Left ventricle myocardium inferior (tissue), 1 donor: ENCODE results near the gene FAM76A. TPM values are rescaled to one million over a fixed set of nuclear protein-coding genes. Genes with fewer than 3 reads are reported as not detected.
"Not testable (repeated sequence)": the region's sequence is repeated elsewhere in the genome, so short reads cannot be mapped to it uniquely, and the experiment has no call there.

Source experiments
- DNase-seq: peaks from one replicate; pipeline ENCODE4 v3.0.0-alpha.2; 2020
- H3K27ac ChIP-seq: fragments of 200-600 bp; replicated peaks from 2 replicates; pipeline ENCODE4 v1.8.0; 2021
- H3K27me3 ChIP-seq: fragments of 200-600 bp; 2 replicates; pipeline ENCODE4 v1.8.0; 2021; ENCODE audit warnings: low read depth
- H3K36me3 ChIP-seq: fragments of 200-600 bp; 2 replicates; pipeline ENCODE4 v1.8.0; 2021
- H3K4me1 ChIP-seq: fragments of 200-600 bp; 2 replicates; pipeline ENCODE4 v1.8.0; 2021
- H3K4me3 ChIP-seq: fragments of 200-600 bp; 2 replicates; pipeline ENCODE4 v1.8.0; 2021; ENCODE audit warnings: mild to moderate bottlenecking, moderate library complexity
- H3K9me3 ChIP-seq: fragments of 200-600 bp; replicated peaks from 2 replicates; pipeline ENCODE4 v1.8.0; 2021
- CTCF ChIP-seq: fragments of 200-600 bp; IDR thresholded peaks from 2 replicates; pipeline ENCODE4 v1.8.0; 2021; ENCODE audit warnings: antibody characterized with exemption, mild to moderate bottlenecking, borderline replicate concordance
- intact Hi-C: fragments of 100-400 bp; cut with micrococcal nuclease; formaldehyde crosslinking; loops from one replicate; pipeline ENCODE4 v1.11.0; 2022
- total RNA-seq: library from RNA; stranded (reverse); fragmentation: NEBNext Ultra II Directional; extraction: Animal tissue kit (Norgen Biotek cat#: 25700); gene quantifications from one replicate; pipeline ENCODE4 v1.2.1, GENCODE V29; 2021
- donor health status: DM: no; HTN: yes; CAD: no; lungs with severe emphysema.

The FAM76A gene
- total RNA-seq, 1 donor from 2014 or later = 9.9 TPM

- intact Hi-C loops = no loop called here
- Histone ChIP-seq H3K4me1 (peaks cover 2% of the 10 kb centered on the region), H3K4me3 (no peak overlapping the region), H3K27me3 (no peaks in the 10 kb centered on the region), H3K9me3 (peaks cover 24% of the 10 kb centered on the region), H3K36me3 (no peaks in the 10 kb centered on the region), H3K27ac (no peak overlapping the region)
- no peak for TF ChIP-seq CTCF
- no peak for DNase-seq
Measured at GRCh38 chr1:27684176-27684575, 41.6 kb upstream of the FAM76A start.

DNA sequence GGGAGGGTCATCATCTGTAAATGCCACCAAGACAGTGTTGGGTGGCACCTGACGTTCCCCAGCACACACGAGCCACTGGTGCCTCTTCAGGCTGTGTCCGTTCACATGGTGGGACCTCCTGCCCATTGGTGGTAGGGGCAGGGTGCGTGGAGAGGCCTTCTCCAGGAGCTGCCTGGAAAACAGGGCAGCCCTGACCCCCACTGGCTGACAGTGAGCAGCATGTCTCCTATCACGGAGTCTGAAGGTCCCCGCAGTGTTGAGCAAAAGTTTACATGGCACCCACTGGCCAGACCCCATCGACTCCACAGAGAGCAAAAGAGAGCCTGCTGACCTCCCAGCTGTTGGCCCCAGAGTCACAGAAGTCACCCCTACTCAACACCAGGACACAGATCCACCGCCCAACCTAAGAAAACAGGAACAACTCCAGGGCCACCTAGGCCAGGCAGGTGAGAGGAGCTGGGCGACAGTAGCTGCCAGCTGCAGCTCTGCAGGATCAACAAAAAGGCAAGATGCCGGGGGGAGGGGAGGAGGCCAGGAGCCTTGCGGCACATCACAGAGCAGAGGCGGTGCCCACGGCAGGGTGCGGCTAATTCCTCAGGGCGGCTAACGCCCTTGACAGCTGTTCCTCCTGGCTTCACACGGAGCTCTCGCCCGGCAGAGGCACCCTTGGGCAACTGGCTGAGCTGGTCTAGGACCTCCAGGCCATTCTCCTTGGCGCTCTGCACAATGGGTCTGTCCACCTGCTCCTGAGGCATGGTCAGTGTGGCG, 39.4 kb upstream of the FAM76A start:
- intact Hi-C loops = no loop called here
- no peak overlapping the region for H3K27ac ChIP-seq
- no peaks in the 10 kb centered on the region for H3K27me3 ChIP-seq
- H3K9me3 ChIP-seq = peaks cover 9% of the 10 kb centered on the region
- H3K4me1 ChIP-seq = peaks cover 10% of the 10 kb centered on the region
- no peak for TF ChIP-seq CTCF
- no peaks in the 10 kb centered on the region for H3K36me3 ChIP-seq
- no peak for DNase-seq
- H3K4me3 ChIP-seq = no peak overlapping the region

DNA sequence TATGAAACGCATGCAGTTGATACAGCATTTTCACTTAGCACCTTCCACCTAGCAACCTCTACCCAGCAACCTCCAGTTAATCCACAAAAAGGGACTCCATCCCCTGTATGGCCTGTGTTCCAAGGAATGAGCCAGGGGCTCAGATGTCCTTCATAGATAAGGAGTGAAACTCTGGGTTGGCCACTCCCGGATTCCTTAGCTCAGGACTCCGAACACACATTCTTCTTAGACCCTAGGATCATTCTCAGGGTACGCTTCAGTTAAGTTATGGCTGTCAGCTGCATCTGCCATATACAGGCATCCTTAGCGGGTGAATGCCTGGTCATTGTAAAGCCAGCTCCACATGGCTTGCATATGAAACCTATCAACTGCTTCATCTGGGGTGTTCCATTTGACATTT, 37.9 kb upstream of the FAM76A start:
- intact Hi-C loops = no loop called here
- no peak for DNase-seq

GRCh38 chr1:27689423-27690173, 36.2 kb upstream of the FAM76A start:
- TF ChIP-seq CTCF = no peak
- no peaks in the 10 kb centered on the region for H3K27me3 ChIP-seq
- DNase-seq = no peak
- H3K27ac ChIP-seq = peak overlapping the region; percentile 24
- intact Hi-C loops = no loop called here
- H3K9me3 ChIP-seq = peaks cover 5% of the 10 kb centered on the region
- no peak overlapping the region for H3K4me3 ChIP-seq
- no peaks in the 10 kb centered on the region for H3K36me3 ChIP-seq
- H3K4me1 ChIP-seq = peaks cover 10% of the 10 kb centered on the region

More for the DNA sequence above, 37.9 kb upstream of the FAM76A start:
- no peak overlapping the region for H3K27ac ChIP-seq
- TF ChIP-seq CTCF = no peak
- no peaks in the 10 kb centered on the region for H3K27me3 ChIP-seq
- no peaks in the 10 kb centered on the region for H3K36me3 ChIP-seq
- peaks cover 10% of the 10 kb centered on the region for H3K4me1 ChIP-seq
- peaks cover 5% of the 10 kb centered on the region for H3K9me3 ChIP-seq
- H3K4me3 ChIP-seq = no peak overlapping the region

GRCh38 chr1:27690183-27690582, 35.6 kb upstream of the FAM76A start:
- intact Hi-C loops = no loop called here
- no peak for TF ChIP-seq CTCF
- Histone ChIP-seq H3K27ac (peak overlapping the region; percentile 24), H3K4me1 (peaks cover 10% of the 10 kb centered on the region), H3K27me3 (no peaks in the 10 kb centered on the region), H3K36me3 (no peaks in the 10 kb centered on the region), H3K9me3 (peaks cover 5% of the 10 kb centered on the region), H3K4me3 (no peak overlapping the region)
- DNase-seq = no peak

GRCh38 chr1:27696835-27697234, 28.9 kb upstream of the FAM76A start:
- intact Hi-C loops, H3K27ac ChIP-seq, DNase-seq, H3K9me3 ChIP-seq, H3K27me3 ChIP-seq, H3K4me3 ChIP-seq, H3K4me1 ChIP-seq, H3K36me3 ChIP-seq: not testable (repeated sequence)
